ENCODE data around the gene CHIC2. TPM values are rescaled to one million over a fixed set of nuclear protein-coding genes. Genes with fewer than 3 reads are reported as not detected.

CHIC2 gene
- total RNA-seq, 4 donors from 2014 or later = 31.3 to 42.7 (median 33.0) TPM

- DNase-seq = no peak
- no peaks in the 10 kb centered on the region for H3K9me3 ChIP-seq
- H3K27ac ChIP-seq = no peak overlapping the region
- peaks cover 4 to 9% of the 10 kb centered on the region in 2 donors for H3K4me1 ChIP-seq
- no peak overlapping the region for H3K4me3 ChIP-seq (replicated peaks in 1 of 3)
- H3K27me3 ChIP-seq = peaks cover 44% of the 10 kb centered on the region
- no peaks in the 10 kb centered on the region for H3K36me3 ChIP-seq
- TF ChIP-seq CTCF (IDR thresholded peaks at IDR 0.05) (no peak), POLR2A (IDR thresholded peaks at IDR 0.05) (no peak)
- WGBS, 2 donors = 22 to 27% methylated on average over 37 of the region's 37 CpGs
- intact Hi-C loops (cut with DNase I) = no loop called here
These were observed 29.2 kb upstream of the CHIC2 start for GRCh38 chr4:54093324-54094240.

- no peak for DNase-seq
- Histone ChIP-seq H3K4me3 (replicated peaks in 1 of 3) (peak overlapping the region in 1 of 3 donors; percentile 26), H3K36me3 (no peaks in the 10 kb centered on the region), H3K4me1 (peaks cover 4 to 9% of the 10 kb centered on the region in 2 donors), H3K9me3 (no peaks in the 10 kb centered on the region), H3K27me3 (peaks cover 40% of the 10 kb centered on the region), H3K27ac (no peak overlapping the region)
- intact Hi-C loops (cut with DNase I) = no loop called here
- 23 to 33% methylated on average over 12 to 13 of the region's 13 CpGs for WGBS, 2 donors
- no peak for TF ChIP-seq CTCF (IDR thresholded peaks at IDR 0.05)
- no peak for TF ChIP-seq POLR2A (IDR thresholded peaks at IDR 0.05)
These were observed 28.3 kb upstream of the CHIC2 start for GRCh38 chr4:54092405-54093323.

GRCh38 chr4:54091637-54092404, 27.4 kb upstream of the CHIC2 start:
- Histone ChIP-seq H3K27ac (no peak overlapping the region), H3K9me3 (no peaks in the 10 kb centered on the region), H3K27me3 (peaks cover 33% of the 10 kb centered on the region), H3K4me1 (peaks cover 4 to 9% of the 10 kb centered on the region in 2 donors), H3K36me3 (no peaks in the 10 kb centered on the region), H3K4me3 (replicated peaks in 1 of 3) (peak overlapping the region in 2 of 3 donors; percentile 26 to 48)
- no peak for TF ChIP-seq CTCF (IDR thresholded peaks at IDR 0.05)
- peak in 1 of 2 donors; percentile 6 for TF ChIP-seq POLR2A (IDR thresholded peaks at IDR 0.05)
- 2% methylated on average over 32 to 48 of the region's 48 CpGs for WGBS, 2 donors
- intact Hi-C loops (cut with DNase I) = no loop called here
- DNase-seq = peak; percentile 77 to 81

GRCh38 chr4:54090804-54091623, 26.6 kb upstream of the CHIC2 start:
- Histone ChIP-seq H3K4me1 (peaks cover 4 to 9% of the 10 kb centered on the region in 2 donors), H3K27ac (no peak overlapping the region), H3K9me3 (no peaks in the 10 kb centered on the region), H3K4me3 (replicated peaks in 1 of 3) (peak overlapping the region in 2 of 3 donors; percentile 26 to 48), H3K27me3 (peaks cover 25% of the 10 kb centered on the region), H3K36me3 (no peaks in the 10 kb centered on the region)
- DNase-seq = peak; percentile 76 to 82
- intact Hi-C loops (cut with DNase I) = no loop called here
- 17 to 20% methylated on average over 21 to 25 of the region's 27 CpGs for WGBS, 2 donors
- no peak for TF ChIP-seq POLR2A (IDR thresholded peaks at IDR 0.05)
